Type B pancreatic cell (in vitro differentiated cells): Measurements from ENCODE around the gene NEDD8. TPM values are rescaled to one million over a fixed set of nuclear protein-coding genes. Genes with fewer than 3 reads are reported as not detected.

Experiments
- DNase-seq: peaks from one replicate; pipeline ENCODE4 v3.0.0; 2021; ENCODE audit warnings: mixed read lengths; ENCODE audit not compliant: unreplicated experiment; ENCODE audit errors: extremely low spot score
- H3K27ac Mint-ChIP-seq: 2 replicates; pipeline ENCODE4 v1.8.0; 2021; ENCODE audit warnings: mild to moderate bottlenecking, mixed read lengths
- H3K27me3 Mint-ChIP-seq: 2 replicates; pipeline ENCODE4 v1.8.0; 2021; ENCODE audit warnings: mixed read lengths
- H3K36me3 Mint-ChIP-seq: 2 replicates; pipeline ENCODE4 v1.8.0; 2021; ENCODE audit warnings: mixed read lengths
- H3K4me1 Mint-ChIP-seq: one replicate; pipeline ENCODE4 v1.8.0; 2021; ENCODE audit warnings: mixed read lengths; ENCODE audit not compliant: unreplicated experiment
- H3K4me3 Mint-ChIP-seq: 2 replicates; pipeline ENCODE4 v1.8.0; 2021; ENCODE audit warnings: mild to moderate bottlenecking, mixed read lengths
- H3K9me3 Mint-ChIP-seq: 2 replicates; pipeline ENCODE4 v1.8.0; 2021; ENCODE audit warnings: mixed read lengths
- total RNA-seq: library from RNA; stranded (reverse); gene quantifications from 2 replicates; pipeline ENCODE4 v1.2.1, GENCODE V29; 2021; ENCODE audit warnings: low replicate concordance
- TF ChIP-seq, protein P1 (sequence below): fragments of 200-600 bp; sonication (generic); conservative IDR thresholded peaks from 2 replicates; pipeline ENCODE4 v1.5.0; 2021; ENCODE audit warnings: antibody characterized with exemption, mild to moderate bottlenecking

The NEDD8 gene
- total RNA-seq, 1 donor from 2014 or later: 161 TPM

DNA sequence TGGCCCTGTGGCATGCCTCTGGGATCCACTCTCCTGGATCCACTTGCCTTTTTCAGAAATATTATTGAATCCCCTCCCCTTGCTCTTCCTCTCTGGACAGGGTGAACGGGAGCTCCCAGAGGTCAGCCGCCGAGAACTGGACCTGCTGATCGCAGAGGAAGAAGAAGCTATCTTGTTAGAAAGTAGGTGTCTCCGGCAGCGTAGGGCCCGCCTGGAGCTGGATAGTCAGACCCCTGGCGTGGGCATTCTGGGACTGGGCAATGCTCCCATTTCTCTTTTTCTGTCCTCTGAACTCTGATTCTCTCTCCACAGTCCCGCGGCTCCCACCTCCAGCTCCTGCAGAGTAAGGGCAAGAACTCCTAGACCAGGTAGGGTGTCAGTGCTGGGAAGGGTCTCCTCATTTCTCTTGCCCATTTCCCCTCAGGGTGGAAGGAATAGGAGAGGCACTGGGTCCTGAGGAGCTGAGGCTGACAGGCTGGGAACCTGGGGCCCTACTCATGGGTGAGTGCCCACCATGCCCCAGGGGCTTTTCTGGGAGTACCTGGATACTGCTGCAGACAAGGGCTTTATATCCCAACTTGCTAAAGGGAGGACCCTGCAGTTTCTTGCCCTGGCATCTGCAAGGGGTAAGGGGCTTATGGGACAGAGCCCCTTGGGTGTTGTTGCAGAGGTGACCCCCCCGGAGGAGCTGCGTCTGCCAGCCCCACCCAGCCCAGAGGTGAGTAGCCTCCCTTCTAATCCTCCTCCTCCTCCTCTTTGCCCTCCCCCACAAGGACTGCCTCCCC, 54.9 kb downstream of the NEDD8 start:
- TF ChIP-seq, protein P1, sequence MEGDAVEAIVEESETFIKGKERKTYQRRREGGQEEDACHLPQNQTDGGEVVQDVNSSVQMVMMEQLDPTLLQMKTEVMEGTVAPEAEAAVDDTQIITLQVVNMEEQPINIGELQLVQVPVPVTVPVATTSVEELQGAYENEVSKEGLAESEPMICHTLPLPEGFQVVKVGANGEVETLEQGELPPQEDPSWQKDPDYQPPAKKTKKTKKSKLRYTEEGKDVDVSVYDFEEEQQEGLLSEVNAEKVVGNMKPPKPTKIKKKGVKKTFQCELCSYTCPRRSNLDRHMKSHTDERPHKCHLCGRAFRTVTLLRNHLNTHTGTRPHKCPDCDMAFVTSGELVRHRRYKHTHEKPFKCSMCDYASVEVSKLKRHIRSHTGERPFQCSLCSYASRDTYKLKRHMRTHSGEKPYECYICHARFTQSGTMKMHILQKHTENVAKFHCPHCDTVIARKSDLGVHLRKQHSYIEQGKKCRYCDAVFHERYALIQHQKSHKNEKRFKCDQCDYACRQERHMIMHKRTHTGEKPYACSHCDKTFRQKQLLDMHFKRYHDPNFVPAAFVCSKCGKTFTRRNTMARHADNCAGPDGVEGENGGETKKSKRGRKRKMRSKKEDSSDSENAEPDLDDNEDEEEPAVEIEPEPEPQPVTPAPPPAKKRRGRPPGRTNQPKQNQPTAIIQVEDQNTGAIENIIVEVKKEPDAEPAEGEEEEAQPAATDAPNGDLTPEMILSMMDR: no peak
- no peak overlapping the region for H3K4me3 Mint-ChIP-seq

DNA sequence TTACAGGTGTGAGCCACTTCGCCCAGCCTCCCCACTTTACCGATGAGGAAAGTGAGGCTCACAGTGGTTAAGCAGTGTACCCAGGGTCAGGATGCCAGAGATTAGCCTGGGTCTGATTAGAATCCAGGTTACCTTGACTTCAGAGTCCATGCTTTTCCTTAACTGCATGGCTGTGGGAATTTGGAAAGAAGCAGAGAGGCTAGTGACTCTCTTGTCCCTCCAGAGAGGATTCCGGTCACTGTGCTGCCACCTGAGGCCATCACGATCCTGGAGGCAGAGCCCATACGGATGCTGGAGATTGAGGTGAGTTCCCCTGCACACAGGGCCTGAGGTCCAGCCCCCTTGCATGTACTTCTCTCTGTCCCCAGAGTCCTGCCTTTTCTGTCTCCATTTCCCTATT, 55.6 kb downstream of the NEDD8 start:
- no peaks in the 10 kb centered on the region for H3K27me3 Mint-ChIP-seq
- no peak overlapping the region for H3K4me3 Mint-ChIP-seq
- H3K9me3 Mint-ChIP-seq: no peaks in the 10 kb centered on the region
- H3K4me1 Mint-ChIP-seq: peaks cover 22% of the 10 kb centered on the region
- DNase-seq: no peak
- TF ChIP-seq, protein P1: no peak
- H3K27ac Mint-ChIP-seq: no peak overlapping the region
- H3K36me3 Mint-ChIP-seq: peaks cover 11% of the 10 kb centered on the region

More for the DNA sequence above, 54.9 kb downstream of the NEDD8 start:
- DNase-seq: no peak
- no peak overlapping the region for H3K27ac Mint-ChIP-seq
- peaks cover 10% of the 10 kb centered on the region for H3K36me3 Mint-ChIP-seq
- no peaks in the 10 kb centered on the region for H3K9me3 Mint-ChIP-seq
- H3K27me3 Mint-ChIP-seq: no peaks in the 10 kb centered on the region
- H3K4me1 Mint-ChIP-seq: peaks cover 21% of the 10 kb centered on the region

DNA sequence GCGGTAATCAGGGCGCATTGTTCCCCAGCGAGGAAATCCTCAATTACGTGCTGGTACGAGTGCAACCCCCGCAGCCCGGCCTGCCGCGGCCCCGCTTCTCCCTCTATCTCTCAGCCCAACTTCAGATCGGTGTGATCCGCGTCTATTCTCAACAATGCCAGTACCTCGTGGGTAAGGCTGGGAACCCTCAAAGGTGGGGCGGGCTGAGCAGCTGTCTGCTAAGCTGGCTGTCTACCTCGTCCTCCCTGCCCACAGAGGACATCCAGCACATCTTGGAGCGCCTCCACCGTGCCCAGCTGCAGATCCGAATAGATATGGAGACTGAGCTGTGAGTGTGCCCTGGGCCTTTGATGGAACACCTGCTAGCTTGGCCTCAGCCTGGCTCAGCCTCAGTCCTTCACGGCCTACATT, 59.3 kb downstream of the NEDD8 start:
- peak overlapping the region; percentile 54 for H3K27ac Mint-ChIP-seq
- no peaks in the 10 kb centered on the region for H3K9me3 Mint-ChIP-seq
- H3K27me3 Mint-ChIP-seq: no peaks in the 10 kb centered on the region
- peaks cover 16% of the 10 kb centered on the region for H3K36me3 Mint-ChIP-seq
- peak overlapping the region; percentile 92 for H3K4me3 Mint-ChIP-seq
- peaks cover 25% of the 10 kb centered on the region for H3K4me1 Mint-ChIP-seq
- TF ChIP-seq, protein P1: no peak
- DNase-seq: no peak

DNA sequence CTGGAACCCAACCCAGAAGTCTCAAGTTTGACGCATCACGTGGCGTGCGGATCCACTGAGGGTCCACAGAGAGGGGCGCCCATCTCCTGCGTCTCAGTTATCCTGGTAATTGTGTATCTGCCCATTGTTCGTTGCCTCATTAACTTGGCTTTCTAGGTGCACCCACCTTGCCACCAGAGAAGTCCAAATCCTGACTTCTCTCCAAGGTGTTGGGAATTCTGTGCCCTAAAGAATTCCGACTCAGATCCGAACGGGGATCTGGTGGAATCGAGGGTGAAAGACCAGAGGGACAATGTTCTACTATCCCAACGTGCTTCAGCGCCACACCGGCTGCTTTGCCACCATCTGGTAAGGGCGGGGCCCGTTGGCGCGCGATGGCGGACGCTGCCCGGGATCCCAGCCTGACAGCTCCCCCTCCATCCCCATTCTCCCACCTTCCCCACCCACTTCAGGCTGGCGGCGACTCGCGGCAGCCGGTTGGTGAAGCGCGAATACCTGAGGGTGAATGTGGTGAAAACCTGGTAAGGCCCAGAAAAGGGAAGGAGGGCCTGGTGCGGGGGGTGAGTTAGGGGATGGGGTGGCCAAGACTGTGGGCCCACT, 59.8 kb downstream of the NEDD8 start:
- H3K36me3 Mint-ChIP-seq: peaks cover 20% of the 10 kb centered on the region
- no peaks in the 10 kb centered on the region for H3K9me3 Mint-ChIP-seq
- DNase-seq: no peak
- H3K4me1 Mint-ChIP-seq: peaks cover 25% of the 10 kb centered on the region
- TF ChIP-seq, protein P1: no peak
- peak overlapping the region; percentile 90 for H3K27ac Mint-ChIP-seq
- H3K27me3 Mint-ChIP-seq: no peaks in the 10 kb centered on the region
- H3K4me3 Mint-ChIP-seq: peak overlapping the region; percentile 92

DNA sequence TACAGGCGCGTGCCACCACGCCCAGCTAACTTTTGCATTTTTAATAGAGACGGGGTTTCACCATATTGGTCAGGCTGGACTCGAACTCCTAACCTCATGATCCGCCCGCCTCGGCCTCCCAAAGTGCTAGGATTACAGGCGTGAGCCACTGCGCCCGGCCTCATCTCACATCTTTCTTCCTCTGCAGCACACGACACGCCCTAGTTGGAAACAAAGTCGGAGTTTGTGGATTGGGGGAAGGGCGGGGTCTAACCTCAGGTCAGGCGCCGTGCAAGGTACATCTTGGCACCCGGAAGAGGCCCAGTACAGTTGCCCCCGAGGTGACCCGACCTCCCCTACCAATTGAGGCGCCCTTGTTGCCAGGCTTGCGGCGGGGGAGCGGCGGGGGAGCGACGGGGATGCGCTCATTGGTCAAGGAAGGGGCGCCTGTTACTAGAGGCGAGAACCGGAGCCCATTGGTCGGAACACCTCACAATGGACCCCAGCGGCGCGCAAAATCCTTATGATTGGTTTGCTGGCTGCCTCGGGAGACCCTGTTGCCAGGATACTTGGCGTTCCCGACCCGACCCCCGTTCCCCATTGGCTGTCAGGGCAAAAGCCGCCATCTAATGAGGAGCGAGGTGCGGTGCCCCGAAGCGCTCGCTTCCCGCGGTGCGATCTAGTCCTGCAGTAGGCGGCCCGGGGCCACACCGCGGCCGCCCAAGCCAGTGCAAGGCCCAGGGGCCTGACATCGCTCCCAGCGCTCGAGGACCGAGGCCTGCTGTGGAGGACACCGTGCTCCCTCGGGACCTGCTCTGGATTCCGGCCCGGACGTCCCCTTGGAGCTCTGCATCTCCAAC, 60.5 kb downstream of the NEDD8 start, which contains the start of gene REC8:
Gene REC8, plus strand, starts transcription at position 659 of the 839 bp plus-strand sequence. CDS start 473 bp downstream, outside the sequence.
- Mint-ChIP-seq H3K4me3 (peak within 1 kb of the TSS; percentile 92), H3K27me3 (no peaks in the 10 kb centered on the region), H3K9me3 (no peaks in the 10 kb centered on the region), H3K36me3 (peaks cover 21% of the 10 kb centered on the region), H3K27ac (peak within 1 kb of the TSS; percentile 90), H3K4me1 (peaks cover 25% of the 10 kb centered on the region)
- DNase-seq: peak; percentile 97
- TF ChIP-seq, protein P1: no peak
